SK-N-DZ (cell line): ENCODE results near the gene UGDH.
A peak's percentile ranks its signal among the peaks of the same experiment; 100 is the strongest.
"Not testable (repeated sequence)": the region's sequence is repeated elsewhere in the genome, so short reads cannot be mapped to it uniquely, and the experiment has no call there.

Experiments used
- DNase-seq: peaks from one replicate; pipeline ENCODE4 v3.0.0-alpha.2; 2015; ENCODE audit warnings: low spot score

Gene UGDH

GRCh38 chr4:39495446-39496213 is 31.6 kb downstream of the UGDH start:
- DNase-seq: no peak

- DNase-seq: no peak
These were observed 32.9 kb downstream of the UGDH start for GRCh38 chr4:39494354-39494753.

DNA sequence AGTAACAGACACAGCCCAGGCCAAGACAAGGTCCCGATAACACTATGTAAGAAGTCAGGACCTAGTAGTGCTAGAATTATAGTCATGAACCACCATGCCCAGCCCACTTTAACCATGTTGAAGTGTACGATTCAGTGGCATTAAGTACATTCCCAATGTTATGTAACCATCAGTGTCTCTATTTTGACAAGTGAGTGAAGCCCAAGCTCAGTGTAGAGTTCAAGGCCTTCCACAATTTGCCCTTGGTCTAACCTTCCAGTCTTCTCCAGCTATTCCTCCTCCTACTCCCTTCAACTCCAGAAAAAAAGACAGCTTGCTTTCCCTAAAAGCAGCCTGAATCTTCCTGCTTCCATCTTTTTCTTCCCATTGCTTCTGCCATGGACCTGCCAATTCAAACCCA is 36.9 kb downstream of the UGDH start:
- no peak for DNase-seq

DNA sequence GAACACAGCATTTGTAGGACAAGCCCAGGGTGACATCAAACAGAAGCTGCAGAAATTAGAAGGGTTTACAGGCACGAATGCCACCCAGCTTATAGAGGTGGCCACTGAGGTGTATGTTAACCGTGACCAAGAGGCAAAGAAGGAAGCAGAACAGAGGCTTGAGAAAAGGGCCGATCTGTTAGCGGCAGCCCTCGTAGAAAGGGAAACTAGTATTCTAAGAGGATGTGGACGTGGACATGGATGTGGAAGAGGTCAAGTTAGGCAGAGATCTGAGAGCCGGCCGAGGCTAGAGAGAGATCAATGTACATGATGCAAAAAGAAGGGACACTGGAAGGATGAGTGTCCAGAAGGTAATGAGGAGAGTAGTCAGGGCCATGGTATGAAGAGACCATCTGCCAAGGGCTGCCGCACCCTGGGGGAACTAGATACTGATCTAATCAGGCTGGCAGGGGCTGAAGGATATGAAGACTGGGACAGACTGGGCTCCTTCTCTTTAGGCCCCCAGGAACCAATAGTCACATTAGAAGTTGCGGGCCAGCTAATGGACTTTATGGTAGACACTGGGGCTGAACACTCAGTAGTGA is 40.9 kb downstream of the UGDH start:
- no peak for DNase-seq

DNA sequence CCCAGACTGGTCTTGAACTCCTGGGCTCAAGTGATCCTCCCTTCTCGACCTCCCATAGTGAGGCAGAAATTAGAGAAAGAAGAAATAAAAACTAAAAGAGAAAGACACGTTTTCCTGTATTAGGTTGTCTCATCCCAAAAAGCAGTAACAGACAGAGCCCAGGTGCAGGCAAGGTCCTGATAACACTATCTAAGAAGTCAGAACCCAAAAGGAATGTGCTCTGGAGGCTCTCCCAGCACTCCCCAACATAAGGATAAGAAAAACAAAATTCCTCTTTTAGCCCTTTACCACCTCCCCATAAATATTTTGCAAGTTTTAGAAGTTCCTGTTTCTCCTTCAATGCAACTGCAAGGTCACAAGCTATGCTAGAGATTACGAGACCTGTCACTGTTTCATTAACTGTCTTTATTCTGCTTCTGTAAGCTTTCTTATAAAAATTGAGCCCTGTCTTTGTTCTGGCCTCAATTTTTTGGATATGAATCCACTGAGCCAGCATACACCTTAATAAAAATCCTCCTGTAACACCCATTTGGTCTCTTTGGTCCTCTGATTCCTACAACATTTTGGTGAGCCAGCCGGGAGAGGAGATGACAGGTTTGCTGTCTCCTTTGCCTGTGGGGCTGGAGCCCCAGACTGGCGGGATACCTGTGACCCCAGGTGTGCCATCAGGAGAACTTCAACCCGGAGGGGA is 42.5 kb downstream of the UGDH start:
- DNase-seq: no peak

- DNase-seq: no peak
These were observed 46.1 kb downstream of the UGDH start for GRCh38 chr4:39480902-39481695.

- no peak for DNase-seq
These were observed 47.0 kb downstream of the UGDH start for GRCh38 chr4:39480251-39480650.

DNA sequence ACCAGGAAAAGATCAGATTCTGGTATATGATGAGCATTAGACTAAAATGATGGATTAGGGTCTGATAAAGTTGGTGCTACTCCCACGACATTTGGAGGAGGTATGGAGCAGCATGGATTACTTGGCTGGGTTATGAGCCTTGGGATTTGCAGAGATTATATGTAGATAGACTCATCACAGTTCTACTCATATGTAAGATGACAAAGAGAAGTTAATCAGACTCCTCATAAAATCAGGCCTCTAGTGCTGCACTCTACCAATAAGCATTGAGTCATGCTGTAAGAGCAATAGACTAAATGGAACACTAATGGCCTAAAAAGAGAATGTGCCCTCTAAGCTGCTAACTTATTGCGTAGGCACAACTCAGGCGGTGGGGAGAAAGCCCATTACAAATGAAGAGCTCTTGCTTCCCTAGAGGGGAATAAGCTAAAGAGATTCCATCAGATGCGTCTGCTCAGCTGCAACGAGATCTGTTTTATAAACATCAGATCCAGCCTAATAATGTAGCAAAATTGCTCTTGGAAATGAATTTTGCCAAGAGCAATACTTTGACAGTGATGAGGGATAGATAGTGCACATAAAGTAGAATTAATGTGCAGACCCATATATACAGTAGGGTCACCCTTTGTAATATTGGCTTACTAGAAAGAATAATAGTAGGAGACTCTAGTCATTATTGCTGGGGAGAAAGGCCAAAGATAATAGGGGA is 50.9 kb downstream of the UGDH start:
- DNase-seq: no peak

DNA sequence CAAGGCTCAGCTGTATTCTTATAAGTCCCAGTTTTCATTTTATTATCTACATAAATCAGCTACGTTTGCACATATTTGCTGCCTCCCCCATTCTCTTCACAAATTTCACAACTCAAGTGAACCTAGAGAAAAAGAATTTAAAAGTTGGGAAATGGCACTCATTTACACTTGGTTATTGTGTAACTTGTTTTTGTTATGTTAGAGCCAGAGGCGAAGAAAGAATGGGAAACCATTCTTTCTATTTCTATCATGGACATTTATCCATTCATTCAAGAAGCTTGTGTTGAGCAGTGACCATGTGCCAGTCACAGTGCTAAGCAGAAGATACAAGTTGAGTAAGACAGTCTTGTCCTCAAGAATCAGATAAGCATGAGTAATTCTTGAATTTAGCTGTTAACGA is 54.8 kb downstream of the UGDH start:
- DNase-seq: no peak

GRCh38 chr4:39470402-39470801 is 56.8 kb downstream of the UGDH start:
- no peak for DNase-seq

GRCh38 chr4:39469429-39470077 is 57.7 kb downstream of the UGDH start:
- peak; percentile 74 for DNase-seq

- DNase-seq: no peak
These were observed 59.8 kb downstream of the UGDH start for GRCh38 chr4:39467464-39467863.

DNA sequence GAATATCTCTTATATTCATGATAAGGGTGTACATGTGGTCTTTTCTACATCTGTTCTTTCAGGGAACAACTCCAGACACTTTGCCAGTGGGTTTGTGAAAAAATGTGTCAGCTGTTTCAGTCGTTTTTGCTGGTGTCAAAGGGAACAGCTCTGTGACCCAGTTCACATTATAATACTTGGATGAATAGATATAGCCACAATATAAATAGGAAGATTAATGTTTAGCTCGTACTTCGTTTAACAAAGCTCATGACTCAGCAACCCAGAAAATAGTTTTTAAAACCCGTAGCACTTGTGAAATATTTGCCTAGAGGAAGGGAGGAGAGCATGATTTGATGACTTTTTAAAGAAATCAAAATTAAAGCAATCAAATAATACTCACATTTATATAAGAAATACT is 60.5 kb downstream of the UGDH start:
- DNase-seq: no peak

- DNase-seq: peak; percentile 90
These were observed 62.2 kb downstream of the UGDH start for GRCh38 chr4:39464886-39465501.

- peak; percentile 98 for DNase-seq
These were observed 68.5 kb downstream of the UGDH start, which contains the start of the genes LIAS and RPL9 for GRCh38 chr4:39458505-39459300. TSS of gene LIAS (plus strand) at chr4:39459056. CDS start at chr4:39459118, 62 bp downstream. TSS of gene RPL9 (minus strand) at chr4:39458922. CDS start at chr4:39458439, 483 bp downstream.

DNA sequence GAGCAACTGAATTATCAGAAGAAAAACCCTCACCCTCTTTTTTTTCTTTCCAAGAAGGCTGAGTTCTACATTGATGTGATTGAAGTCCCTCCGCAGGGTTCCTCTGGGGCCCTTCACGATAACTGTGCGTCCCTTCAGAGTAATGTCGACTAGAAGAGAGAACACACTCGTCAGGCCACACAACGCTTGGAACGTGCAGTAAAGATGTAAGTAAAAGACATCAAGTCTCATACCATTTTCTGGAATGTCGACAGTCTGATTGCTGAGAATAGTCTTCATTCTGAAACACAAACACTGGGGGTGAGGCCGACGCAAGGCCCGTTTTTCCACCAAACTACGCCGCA is 69.1 kb downstream of the UGDH start:
- not testable (repeated sequence) for DNase-seq

GRCh38 chr4:39456946-39457763 is 70.1 kb downstream of the UGDH start:
- no peak for DNase-seq

DNA sequence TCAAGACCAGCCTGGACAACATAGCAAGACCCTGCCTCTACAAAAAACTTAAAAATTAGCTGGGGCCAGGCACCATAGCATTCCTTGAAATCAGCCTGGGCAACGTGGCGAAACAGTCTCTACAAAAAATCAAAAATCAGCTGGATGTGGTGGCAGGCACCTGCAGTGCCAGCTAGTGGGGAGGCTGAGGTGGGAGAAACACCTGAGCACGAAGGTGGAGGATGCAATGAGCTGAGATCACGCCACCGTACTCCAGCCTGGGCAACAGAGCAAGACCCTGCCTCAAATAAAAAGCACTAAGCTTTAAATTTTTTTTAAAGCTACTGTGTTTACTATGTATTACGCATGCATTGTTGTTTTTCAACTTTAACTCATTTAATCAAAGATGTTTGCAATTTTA is 71.8 kb downstream of the UGDH start:
- DNase-seq: no peak

GRCh38 chr4:39453738-39454137 is 73.5 kb downstream of the UGDH start:
- DNase-seq: no peak
